GM18861 (cell line): ENCODE data around the gene TMEM151A.
"Not testable (repeated sequence)": the region's sequence is repeated elsewhere in the genome, so short reads cannot be mapped to it uniquely, and the experiment has no call there.

Experiments used
- ATAC-seq: cut with Tn5 transposase; IDR thresholded peaks from one replicate; pipeline ENCODE4 v1.9.1; 2021; ENCODE audit not compliant: unreplicated experiment

TMEM151A gene

DNA sequence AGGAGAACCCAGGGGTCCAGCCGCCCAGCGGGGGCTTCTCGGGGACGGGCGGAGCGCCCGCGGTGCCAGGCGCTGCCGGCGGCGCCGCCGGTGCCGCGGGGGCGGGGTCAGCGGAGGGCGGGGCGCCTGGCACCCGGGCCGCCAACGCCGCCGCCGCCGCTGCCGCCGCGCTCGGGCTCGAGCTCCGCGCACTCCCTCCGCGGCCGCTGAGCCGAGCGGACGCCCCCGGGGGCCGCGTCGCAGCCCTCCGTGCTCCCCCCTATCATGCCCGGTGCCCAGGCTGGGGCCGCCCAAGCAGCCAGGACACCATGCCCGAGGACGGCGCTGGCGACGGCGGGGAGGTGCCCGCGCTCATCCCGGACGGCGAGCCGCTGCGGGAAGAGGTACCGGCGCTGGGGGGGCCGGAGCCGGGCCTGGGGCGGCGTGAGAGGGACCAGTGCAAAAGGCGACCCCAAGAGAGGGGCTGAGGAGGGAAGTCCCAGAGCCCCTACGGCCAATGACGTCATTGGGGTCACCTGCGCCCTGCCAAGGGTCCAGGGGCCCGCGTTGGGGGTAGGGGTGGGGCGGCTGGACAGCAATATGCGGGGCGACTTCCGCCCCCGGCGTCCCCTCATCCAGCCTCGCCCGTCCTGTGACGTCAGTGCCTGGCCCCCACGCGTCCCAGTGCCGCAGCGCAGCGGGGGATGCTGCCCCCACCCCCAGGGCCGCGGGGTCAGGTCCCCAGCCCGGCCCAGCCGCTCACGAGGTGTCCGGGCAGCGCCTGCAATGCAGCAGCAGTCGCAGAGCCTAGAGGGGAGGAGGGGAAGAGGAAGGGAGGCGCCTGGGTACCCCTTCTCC, at the start of gene TMEM151A:
TSS of gene TMEM151A (plus strand) at position 189 of the 837 bp plus-strand sequence. CDS start at position 309, 120 bp downstream.
- no peak for ATAC-seq

DNA sequence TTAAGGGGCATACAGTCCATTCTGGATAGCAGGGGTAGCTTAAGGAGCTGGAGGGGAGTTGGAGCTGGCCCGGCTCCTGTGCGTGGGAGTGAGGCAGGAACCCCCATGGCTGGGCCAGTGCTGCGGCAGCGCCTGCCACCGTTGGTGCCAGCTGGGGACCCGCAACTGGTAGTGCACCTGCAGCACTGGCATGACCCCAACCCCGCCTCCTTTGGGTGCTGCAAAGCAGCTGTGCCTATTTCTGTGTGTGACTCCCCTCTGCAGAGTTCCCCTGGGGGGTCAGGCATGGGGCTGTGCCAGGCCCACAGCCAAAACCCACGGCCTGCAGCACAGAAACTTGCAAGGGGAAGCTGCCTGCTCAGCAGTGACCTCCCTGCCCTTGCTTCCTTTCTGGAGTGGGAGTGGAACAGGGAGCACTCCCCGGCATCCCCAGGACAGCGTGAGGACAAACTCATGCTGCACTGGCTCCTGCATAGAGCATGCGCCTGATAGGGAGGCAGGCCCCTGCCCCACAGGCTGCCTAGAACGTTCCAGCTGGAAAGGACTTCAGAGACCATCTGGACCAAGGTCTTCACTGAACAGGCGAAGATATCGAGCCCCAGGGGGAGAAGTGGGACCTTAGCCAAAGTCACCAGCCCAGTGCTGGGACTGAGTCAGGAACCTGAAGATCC, 49.5 kb upstream of the TMEM151A start:
- no peak for ATAC-seq

DNA sequence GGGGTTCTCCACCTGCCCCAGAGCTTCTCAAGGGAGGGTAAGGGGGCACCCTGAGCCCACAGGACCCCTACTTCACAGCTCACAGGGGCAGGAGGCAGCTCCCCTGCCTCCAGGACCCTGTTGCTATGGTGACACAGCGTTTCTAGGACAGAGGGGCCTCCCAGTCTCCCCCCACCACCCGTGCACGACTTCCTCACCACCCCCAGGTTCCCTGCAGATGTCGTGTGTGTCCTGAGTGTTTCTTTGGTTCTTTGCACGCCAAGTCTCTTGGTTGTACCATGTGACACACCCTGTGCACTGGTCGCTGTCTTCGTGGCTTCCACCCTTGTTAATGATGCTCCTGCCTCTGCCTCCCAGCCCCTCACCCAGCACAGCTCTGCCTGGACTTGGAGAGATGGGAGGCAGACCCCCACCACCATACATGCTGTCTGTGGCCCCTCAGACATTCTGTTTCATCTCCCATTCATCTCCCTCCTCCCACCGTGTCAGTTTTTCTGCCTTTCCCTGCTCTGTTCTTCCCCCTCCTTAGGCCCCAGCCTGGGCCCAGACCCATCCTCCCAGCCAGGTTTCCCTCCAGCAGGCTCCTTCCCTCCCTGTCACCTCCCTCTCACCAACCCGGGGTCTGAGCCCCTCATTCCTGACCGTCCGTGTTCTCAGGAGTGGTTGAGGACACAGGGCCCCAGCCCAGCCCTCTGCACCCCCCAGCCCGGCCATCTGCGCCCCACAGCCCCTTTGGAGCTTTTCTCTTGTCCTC, 47.7 kb upstream of the TMEM151A start:
- no peak for ATAC-seq

DNA sequence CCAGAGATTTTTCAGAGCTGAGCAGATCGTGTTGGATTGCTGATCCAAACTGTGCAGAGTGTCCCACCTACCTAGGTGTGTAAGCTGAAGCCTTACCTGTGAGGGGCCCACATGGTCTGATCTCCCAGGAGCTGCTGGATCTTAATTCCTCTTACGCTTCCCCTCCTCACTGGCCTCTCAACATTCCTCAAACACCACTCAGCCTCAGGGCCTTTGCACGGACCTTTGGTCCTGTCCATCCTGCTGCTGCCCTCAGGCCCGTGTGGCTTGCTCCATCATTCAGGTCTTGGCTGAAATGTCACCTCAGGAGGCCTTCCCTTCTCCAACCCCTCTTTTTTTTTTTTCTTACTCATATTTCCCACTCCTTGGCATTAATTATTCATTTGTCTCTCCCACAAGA, 44.4 kb upstream of the TMEM151A start:
- ATAC-seq, result no peak

DNA sequence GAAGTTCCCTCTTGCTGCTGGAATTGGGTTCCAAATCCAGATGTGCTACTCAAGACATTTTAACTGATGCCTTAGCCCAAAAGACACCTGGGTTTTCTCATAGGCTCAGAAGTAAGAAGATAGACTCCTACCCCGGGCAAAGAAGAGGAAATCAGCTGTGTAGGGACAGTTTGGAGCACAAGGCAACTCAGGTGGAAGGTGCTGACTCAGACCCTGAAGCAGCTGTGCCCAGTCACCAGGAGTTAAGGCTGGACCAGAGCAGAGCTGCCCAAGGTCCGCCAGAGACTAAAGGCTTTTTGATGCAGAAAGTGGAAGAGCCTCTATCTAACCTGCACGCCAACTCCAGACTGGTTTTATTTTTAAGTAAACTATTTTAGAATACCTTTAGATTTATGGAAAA, 43.9 kb upstream of the TMEM151A start:
- ATAC-seq, result no peak

DNA sequence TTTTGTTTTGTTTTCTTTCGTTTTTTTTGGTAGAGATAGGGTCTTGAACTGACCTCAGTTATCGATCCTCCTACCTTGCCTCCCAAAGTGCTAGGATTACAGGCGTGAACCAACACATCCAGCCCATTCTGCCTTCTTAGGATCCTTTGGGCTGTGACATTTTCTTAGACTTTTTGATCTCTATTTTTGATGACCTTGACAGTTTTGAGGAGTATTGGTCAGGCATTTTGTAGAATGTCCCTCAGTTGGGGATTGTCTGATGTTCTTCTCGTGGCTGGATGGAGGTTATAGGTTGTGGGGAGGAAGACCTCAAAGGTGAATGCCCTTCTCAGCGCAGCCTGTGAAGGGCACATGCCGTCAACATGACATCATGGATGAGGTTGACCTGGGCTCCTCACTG, 42.8 kb upstream of the TMEM151A start:
- no peak for ATAC-seq

DNA sequence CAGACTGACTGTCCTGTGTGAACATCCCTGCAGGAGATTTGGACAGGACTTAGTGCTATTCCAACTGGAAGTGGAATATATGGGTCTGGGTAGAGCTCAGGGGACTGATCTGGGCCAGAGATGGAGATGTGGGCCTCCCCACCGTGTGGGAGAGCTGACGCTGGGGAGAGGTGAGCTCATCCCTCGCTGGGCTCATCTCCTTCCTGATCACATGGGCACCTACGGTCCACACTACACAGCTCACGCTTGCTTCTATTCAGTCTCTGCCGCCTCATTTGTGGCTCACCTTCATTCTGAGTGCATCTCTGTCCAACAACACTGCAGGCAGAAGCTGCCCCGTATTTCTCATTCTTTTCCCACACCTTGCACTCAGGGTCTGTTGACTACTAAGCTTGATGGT, 39.9 kb upstream of the TMEM151A start:
- no peak for ATAC-seq

DNA sequence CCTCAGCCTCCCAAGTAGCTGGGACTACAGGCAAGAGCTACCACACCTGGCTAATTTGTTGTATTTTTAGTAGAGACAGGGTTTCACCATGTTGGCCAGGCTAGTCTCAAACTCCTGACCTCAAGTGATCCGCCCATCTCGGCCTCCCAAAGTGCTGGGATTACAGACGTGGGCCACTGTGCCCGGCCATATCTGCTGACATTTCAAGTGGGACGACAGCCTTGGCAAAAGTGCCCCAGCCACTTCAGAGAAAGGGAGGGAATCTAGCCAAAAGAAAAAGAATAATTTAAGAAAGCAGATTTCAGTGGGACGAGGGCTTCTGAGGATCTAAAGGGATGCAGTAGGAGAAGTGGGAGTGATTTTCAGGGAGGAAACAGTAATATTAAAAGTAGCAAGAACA, 38.6 kb upstream of the TMEM151A start:
- not testable (repeated sequence) for ATAC-seq

DNA sequence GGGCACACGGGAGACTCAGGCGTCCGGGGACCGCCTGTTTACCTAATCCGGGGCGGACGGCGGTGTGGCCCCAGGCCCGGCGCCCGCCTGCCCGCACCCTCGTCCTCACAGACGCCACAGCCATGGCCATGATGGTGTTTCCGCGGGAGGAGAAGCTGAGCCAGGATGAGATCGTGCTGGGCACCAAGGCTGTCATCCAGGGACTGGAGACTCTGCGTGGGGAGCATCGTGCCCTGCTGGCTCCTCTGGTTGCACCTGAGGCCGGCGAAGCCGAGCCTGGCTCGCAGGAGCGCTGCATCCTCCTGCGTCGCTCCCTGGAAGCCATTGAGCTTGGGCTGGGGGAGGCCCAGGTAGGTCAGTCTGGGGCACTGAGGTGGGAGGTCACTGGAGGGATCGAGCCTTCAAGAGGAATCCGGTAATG, 33.2 kb upstream of the TMEM151A start:
- ATAC-seq, result no peak

DNA sequence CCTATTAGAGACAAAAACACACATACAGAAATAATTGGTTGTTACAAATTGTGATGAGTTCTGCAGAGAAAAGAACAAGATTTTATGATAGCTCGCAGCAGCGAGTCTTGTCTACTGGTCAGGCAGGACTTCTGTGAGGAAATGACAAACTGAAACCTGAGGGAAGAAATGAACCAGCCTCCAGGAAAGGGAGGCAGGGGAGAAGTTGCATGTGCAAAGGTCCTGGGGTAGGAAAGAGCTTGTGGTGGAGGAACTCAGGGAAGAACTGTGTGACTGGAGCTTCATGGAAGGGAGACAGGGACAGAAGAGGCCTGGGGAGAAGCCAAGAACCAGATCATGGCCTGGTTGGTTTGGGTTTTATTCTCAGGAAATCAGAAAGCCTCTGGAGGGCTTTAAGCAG, 32.5 kb upstream of the TMEM151A start:
- no peak for ATAC-seq

DNA sequence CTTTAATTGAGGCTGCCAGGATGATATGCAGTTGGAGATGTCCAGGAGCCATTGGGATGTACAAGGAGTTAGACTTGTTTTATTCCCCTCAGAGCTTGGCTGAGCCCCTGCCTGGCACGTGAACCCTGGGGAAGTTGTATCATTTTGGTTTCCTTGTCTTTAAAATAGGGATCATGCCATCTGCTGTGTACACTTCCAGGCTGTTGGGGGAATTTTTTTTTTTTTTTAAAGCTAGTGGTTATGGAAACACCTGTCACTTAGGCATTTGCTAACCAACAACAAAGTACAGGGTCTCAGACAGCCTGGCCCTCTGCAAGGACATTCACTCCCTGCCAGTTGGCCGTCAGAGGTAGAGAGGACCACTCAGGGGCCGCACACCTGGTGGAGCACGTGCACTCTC, 31.7 kb upstream of the TMEM151A start:
- ATAC-seq, result no peak

DNA sequence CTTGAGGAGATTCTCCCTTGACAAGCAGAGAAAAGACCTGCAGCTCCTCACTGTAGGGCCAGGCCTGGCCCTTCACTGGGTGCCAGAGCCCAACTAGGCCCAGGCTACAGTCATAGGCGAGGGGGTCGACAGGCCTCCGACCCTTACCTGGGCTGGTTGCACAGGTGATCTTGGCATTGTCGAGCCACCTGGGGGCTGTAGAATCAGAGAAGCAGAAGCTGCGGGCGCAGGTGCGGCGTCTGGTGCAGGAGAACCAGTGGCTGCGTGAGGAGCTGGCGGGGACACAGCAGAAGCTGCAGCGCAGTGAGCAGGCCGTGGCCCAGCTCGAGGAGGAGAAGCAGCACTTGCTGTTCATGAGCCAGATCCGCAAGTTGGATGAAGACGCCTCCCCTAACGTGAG, 30.1 kb upstream of the TMEM151A start:
- ATAC-seq, result no peak

DNA sequence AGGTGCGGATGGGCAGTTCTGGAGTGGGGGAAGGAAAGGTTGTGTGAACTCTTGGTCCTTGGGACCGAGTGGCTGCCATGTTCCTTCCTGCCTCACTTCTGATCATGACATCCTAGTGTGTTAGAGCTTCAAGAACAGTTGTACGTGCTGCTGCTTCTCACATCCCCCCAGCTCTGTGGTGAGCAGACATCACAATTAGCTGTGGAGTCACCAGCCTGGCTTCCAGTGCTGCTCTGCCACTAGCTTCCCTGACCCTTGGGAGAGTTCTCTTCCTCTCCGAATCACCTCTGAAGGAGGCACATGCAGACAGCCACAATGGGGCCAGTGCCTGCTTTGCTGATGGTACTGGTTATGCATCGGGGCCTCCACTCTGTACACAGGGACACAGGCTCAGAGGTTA, 29.5 kb upstream of the TMEM151A start:
- no peak for ATAC-seq

DNA sequence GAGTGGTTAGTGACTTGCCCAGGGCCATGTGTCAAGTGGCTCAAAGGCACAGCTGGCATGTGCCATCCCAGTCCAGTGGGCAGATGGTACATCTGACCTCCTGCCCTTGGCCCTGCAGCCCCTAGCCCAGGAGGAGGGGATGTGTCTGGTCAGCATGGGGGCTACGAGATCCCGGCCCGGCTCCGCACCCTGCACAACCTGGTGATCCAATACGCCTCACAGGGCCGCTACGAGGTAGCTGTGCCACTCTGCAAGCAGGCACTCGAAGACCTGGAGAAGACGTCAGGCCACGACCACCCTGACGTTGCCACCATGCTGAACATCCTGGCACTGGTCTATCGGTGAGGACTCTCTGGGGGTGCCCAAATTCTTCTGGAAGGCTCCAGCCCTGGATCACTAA, 29.0 kb upstream of the TMEM151A start:
- ATAC-seq, result no peak

DNA sequence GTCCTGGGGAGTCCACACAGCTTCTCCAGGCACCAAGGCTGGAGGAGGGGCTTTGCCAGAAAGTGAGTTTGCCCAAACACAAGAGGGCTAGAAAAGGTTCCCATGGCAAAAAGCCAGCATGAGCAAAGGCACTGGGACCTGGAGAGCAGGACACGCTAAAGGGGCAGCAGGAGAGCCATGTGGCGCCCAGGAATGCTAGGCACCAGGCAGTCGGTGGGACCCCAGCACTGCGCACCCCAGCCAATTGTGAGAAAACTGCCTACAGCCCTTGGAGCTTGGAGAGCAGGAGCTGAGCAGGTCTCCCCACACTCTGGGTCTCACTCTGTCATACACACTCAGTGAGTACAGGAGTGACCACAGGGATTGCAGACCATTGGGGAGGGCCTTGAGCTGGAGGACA, 28.5 kb upstream of the TMEM151A start:
- no peak for ATAC-seq

DNA sequence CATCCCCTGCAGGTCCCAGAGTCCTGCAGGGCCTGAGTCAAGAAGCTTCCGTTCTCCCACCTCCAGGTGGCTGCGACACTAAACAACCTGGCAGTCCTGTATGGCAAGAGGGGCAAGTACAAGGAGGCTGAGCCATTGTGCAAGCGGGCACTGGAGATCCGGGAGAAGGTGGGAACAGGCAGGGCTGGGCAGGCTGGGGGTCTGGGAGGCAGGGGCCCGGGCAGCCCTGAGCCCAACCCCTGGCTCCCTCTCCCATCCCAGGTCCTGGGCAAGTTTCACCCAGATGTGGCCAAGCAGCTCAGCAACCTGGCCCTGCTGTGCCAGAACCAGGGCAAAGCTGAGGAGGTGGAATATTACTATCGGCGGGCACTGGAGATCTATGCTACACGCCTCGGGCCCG, 27.9 kb upstream of the TMEM151A start:
- ATAC-seq, result no peak

DNA sequence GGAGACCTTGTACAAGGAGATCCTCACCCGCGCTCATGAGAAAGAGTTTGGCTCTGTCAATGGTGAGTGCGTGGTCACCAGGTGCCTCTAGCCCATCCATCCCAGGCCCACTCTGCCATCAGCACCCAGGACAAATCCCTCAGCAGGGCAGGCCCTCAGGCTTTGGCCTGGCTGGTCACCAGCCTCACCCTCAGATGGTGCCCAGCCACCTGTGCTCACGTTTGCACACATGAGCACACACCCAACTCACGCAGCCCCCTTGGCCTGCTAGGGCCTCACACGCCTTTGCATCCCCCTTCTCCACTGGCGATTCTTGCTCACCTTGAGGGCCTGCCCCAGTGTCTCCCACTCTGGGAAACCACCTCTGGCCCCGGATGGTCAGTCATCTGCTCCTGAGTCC, 27.3 kb upstream of the TMEM151A start:
- no peak for ATAC-seq

DNA sequence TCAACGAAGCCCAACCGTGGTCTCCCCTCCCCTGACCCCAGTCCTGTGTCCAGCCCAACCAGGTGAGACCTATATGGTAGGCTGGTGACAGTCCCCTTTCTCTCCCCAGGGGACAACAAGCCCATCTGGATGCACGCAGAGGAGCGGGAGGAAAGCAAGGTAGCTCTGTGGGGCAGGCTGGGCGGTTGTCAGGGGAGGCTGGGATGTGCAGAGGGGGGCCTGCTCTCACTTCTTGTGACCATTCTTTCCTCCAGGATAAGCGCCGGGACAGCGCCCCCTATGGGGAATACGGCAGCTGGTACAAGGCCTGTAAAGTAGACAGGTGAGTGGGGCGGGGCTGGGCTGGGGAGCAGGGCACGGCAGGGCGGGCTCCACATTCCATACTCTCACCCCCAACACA, 26.8 kb upstream of the TMEM151A start:
- no peak for ATAC-seq

DNA sequence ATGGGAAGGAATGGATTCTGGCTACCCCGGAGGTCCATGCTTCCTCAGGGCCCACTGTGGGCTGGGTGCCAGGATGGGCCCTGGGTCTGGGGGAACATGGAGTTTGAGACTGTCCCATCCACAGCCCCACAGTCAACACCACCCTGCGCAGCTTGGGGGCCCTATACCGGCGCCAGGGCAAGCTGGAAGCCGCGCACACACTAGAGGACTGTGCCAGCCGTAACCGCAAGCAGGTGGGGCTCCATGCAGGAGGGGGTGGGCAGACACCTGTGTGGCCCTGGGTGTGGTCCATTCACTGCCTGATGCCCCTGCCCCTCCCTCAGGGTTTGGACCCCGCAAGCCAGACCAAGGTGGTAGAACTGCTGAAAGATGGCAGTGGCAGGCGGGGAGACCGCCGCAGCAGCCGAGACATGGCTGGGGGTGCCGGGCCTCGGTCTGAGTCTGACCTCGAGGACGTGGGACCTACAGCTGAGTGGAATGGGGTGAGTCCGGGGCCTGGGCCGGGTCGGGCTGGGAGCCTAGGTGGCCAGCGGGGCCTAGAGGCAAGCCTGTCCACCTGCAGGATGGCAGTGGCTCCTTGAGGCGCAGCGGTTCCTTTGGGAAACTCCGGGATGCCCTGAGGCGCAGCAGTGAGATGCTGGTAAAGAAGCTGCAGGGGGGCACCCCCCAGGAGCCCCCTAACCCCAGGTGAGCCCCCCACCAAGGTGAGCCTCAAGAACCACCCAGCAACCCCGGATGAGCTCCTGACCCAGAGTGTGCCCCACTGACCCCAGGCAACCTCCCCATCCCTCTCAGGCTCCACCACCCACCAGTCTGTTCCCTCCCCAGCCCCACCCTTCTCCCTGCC, 25.9 kb upstream of the TMEM151A start:
- ATAC-seq, result no peak

DNA sequence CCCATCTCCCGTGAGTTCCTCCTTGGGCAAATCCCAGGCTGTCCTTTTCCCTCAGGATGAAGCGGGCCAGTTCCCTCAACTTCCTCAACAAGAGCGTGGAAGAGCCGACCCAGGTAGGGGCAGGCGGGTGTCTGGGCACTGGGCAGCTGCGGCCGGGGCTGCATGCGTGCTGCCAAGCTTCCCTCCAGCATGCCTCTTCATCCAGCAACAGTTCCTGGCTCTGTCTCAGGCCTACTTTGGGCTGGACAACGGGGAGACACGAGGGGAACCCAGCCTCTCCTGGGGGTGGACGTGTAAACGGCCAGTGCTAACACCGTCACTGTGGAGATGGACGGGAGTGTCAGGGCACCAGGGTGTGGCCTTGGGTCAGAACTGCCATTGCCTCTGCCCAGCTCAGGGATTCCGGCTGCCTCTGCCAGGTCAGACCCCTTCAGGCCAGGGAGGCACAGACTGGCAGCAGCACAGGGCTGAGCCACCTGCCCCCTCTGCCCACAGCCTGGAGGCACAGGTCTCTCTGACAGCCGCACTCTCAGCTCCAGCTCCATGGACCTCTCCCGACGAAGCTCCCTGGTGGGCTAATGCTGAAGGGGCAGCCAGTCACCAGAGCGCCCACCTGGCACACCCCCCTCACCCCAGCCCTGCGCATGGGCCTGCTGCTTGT, 25.2 kb upstream of the TMEM151A start:
- no peak for ATAC-seq

DNA sequence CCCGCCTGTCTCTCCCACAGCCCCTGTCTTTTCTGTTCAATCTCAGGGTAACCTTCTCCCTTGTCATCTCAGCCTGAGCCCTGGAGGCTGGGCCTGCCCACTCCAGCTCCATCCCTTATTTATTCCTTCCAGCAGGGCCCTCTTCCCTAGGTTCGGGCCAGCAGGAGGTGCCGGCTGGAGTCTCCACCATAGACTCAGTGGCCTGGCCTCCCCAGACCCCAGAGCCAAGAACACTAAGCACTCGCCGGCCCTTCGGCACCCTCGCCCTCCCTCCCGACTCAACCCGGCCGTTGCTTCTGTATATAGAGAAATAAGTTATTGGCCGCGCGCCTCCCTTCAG, 24.7 kb upstream of the TMEM151A start:
- no peak for ATAC-seq
